Left ventricle myocardium superior (tissue), 1 donor: ENCODE measurements around the gene SAMD4B. TPM values are rescaled to one million over a fixed set of nuclear protein-coding genes. Genes with fewer than 3 reads are reported as not detected.

Source experiments
- ATAC-seq: fragments of 200-7000 bp; cut with Tn5 transposase; one replicate; pipeline ENCODE4 v1.9.1; 2020; ENCODE audit warnings: mild to moderate bottlenecking, moderate library complexity
- DNase-seq: peaks from one replicate; pipeline ENCODE4 v3.0.0-alpha.2; 2020
- intact Hi-C: fragments of 100-400 bp; cut with micrococcal nuclease; formaldehyde crosslinking; loops from one replicate; pipeline ENCODE4 v1.11.0; 2022
- total RNA-seq: library from RNA; stranded (reverse); fragmentation: NEBNext Ultra II Directional; extraction: Animal tissue kit (Norgen Biotek cat#: 25700); gene quantifications from one replicate; pipeline ENCODE4 v1.2.1, GENCODE V29; 2021
- donor health status: DM: no; HTN: yes; CAD: no; lungs with severe emphysema.

Gene SAMD4B
- total RNA-seq, 1 donor from 2014 or later = 50.7 TPM

DNA sequence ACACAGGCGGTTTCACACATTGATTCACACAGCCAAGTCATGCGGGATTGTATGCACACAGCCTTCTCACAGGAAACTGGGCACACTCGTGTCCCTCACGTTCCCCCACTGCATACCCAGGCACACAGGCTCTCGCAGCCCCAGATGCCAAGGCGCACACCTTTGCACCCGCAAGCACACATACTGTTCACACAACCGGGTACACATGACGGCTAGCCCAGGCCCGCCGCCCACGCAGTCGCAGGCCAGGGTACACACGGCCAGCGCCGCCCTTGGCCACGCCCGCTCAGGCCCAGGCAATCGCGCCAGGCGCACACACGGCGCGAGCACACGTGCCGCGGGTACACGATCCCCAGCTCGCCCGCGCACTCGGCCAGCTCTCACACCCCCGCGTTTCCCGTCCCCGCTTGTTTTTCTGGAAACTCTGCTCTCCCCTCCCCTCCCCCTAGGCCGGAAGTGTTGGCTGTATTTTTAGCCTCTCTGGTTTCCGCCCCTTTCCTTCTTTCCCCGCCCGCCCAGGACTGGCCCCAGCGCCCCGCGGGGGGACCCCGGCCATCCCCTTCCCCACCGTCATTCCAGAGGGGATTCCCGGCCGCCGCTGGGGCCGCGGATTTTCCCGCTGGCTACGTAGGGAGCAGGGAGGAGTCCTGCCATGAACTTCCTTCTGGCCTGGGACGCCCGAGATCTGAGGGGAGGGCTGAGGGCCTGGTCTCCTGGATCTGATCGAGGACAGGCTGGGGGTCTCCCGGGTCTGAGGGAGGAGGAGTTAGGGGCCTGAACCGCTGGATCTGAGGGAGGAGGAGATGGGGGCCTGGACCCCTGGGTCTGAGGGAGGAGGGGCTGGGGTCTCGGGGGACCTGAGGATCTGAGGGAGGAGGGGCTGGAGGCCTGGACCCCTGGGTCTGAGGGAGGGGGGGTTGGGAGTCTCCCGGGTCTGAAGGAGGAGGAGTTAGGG is 60.4 kb downstream of the SAMD4B start:
- DNase-seq = peak; percentile 95
- ATAC-seq = peak; percentile 47
- intact Hi-C loops = no loop called here

DNA sequence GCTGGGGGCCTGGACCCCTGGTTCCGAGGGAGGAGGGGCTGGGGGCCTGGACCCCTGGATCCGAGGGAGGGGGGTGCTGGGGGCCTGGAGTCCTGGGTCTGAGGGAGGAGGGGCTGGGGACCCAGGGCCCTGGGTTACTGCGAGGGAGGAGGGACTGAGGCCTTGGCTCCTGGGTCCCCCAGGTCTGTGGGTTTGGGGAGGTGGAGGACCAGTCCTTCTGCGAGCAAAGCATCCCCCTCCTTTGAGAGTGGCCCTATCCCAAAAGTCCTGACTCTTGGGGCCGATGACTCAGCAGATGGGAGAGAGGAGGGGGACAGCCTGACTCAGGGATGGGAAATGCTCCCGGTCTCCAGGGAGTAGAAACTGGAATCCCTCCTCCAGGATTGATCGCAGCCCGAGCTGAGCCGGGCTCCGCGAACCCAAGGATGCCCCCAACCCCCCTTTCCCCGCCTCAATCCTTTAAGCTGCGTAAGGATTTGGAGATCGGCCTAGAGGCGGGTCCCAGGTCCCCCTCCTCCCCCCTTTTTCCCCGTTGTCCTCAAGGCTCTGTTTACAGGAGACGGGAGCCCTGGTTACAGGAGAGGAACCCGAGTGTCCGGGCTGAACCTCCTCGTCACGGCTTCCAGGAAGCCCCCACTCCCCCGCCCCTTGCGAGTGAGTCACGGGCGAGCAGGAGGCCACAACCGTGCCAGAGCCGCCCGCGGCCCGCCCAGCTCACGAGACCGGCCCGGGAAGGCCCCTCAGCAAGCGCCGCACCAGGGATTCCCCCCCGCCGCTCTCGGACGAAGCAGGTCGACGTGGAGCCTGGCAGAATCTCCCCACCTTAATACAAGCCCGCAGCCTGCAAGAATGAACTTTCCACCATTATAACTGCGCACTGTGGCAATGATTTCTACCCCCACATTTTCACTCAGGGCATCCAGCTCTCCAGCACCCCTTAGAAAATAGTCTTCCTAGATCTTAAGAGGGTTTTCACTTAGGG is 61.4 kb downstream of the SAMD4B start:
- intact Hi-C loops = no loop called here
- peak; percentile 99 for DNase-seq
- ATAC-seq = peak; percentile 60

- DNase-seq = no peak
- intact Hi-C loops = no loop called here
- no peak for ATAC-seq
Measured at GRCh38 chr19:39405261-39405957, 63.2 kb downstream of the SAMD4B start.

DNA sequence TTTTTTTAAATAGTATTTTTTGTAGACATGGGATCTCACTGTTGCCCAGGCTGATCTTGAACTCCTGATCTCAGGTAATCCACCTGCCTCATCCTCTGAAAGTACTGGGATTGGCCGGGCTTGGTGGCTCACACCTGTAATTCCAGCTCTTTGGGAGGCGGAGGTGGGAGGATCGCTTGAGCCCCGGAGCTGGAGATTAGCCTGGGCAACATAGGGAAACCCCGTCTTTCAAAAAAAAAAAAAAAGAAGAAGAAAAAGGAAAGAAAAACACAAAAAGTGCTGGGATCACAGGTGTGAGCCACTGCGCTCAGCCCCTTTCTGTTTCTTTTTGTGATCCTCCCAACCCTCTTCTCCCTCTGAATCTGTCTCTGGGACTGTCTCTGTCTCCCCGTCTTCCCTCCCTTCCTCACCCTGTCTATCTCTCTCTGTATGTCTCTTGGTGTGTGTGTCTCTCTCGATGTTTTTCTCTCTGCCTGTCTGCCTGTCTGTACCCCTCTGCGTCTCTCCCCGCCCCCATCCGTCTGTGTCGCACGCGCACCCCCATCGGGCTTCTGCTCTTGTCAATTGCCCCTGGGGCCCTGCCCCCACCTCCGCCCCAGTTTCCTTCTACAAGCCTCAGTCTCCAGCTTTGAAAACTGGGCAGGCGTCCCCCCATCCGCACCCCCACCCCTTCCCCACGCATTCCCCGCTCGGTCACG is 63.9 kb downstream of the SAMD4B start:
- DNase-seq = no peak
- peak; percentile 0 for ATAC-seq
- intact Hi-C loops = no loop called here

DNA sequence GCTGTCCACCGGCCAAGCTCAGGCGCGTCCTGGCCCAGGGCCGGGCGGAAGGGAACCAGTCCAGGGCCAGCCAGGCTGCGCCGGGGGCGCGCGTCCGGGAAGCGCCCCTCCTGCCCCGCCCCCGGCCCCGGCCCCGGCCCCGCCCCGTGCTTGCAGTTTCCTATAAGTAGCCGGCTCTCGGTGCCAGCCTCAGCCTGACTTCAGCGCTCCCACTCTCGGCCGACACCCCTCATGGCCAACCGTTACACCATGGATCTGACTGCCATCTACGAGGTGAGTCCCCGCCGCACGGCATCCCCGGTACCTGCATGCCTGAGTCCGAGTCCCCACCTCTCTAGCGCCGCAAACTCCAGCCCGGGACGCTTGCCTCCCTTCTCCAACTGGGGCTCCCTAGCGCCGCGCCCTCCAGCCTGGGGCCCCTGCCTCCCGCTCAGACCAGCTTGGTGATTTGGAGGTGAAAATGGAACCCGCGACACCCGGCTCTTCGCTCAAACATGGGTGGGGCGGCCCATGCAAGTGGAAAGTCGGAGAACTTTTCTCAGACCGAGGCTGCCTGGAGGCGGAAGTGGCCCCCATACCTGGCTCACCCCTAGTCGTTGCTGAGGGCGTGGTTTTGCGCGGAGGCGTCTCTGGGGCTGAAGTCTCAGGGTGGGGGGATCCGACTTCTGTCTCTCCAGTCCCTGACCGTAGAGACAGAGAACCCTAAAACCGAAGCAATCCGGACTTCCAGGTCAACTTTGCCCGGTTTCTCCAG is 64.6 kb downstream of the SAMD4B start, which contains the start of gene ZFP36:
Gene ZFP36, plus strand, starts transcription at position 192 of the 754 bp plus-strand sequence. Its CDS starts 58 bp downstream, at position 250.
- ATAC-seq = peak; percentile 47
- intact Hi-C loops = no loop called here
- DNase-seq = peak; percentile 94

DNA sequence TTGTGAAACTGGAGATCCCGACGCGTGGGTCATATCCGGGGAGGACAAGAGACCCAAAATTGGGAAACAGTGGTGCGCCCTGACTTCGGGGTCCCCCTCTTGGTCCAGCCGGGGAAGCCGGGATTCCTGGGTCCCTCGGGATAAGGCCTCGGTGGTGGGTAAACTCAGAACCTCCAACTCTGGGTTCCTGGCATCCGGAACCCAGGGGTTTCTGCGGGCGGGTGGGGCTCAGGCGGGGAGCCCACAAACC is 65.1 kb downstream of the SAMD4B start:
- ATAC-seq = no peak
- intact Hi-C loops = no loop called here
- no peak for DNase-seq

DNA sequence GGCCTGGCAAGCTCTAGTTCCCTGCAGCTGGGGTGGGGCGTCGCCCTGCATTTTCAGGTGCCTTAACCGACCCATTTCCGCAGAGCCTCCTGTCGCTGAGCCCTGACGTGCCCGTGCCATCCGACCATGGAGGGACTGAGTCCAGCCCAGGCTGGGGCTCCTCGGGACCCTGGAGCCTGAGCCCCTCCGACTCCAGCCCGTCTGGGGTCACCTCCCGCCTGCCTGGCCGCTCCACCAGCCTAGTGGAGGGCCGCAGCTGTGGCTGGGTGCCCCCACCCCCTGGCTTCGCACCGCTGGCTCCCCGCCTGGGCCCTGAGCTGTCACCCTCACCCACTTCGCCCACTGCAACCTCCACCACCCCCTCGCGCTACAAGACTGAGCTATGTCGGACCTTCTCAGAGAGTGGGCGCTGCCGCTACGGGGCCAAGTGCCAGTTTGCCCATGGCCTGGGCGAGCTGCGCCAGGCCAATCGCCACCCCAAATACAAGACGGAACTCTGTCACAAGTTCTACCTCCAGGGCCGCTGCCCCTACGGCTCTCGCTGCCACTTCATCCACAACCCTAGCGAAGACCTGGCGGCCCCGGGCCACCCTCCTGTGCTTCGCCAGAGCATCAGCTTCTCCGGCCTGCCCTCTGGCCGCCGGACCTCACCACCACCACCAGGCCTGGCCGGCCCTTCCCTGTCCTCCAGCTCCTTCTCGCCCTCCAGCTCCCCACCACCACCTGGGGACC is 65.6 kb downstream of the SAMD4B start:
- peak; percentile 69 for DNase-seq
- intact Hi-C loops = no loop called here
- no peak for ATAC-seq

GRCh38 chr19:39408392-39409207 is 66.4 kb downstream of the SAMD4B start:
- DNase-seq (no peak), ATAC-seq (no peak)
- intact Hi-C loops = no loop called here

GRCh38 chr19:39409208-39410016 is 67.2 kb downstream of the SAMD4B start:
- ATAC-seq (peak; percentile 54), DNase-seq (peak; percentile 96)
- intact Hi-C loops = loop anchor here (2.0 kb wide), 1 partner anchor 13 kb away; no protein-coding TSS in a partner anchor

GRCh38 chr19:39410017-39410830 is 68.0 kb downstream of the SAMD4B start:
- intact Hi-C loops = loop anchor here (2.0 kb wide), 1 partner anchor 13 kb away; no protein-coding TSS in a partner anchor
- DNase-seq = peak; percentile 92

GRCh38 chr19:39410831-39411080 is 68.5 kb downstream of the SAMD4B start:
- intact Hi-C loops = loop anchor here (2.0 kb wide), 1 partner anchor 14 kb away; no protein-coding TSS in a partner anchor
- DNase-seq (no peak), ATAC-seq (no peak)

More at GRCh38 chr19:39410017-39410830, 68.0 kb downstream of the SAMD4B start:
- peak; percentile 39 for ATAC-seq

- DNase-seq (no peak), ATAC-seq (no peak)
- intact Hi-C loops = loop anchor here (2.0 kb wide), 1 partner anchor 14 kb away; no protein-coding TSS in a partner anchor
Measured at GRCh38 chr19:39411081-39411831, 69.0 kb downstream of the SAMD4B start.

- ATAC-seq (peak; percentile 39), DNase-seq (peak; percentile 94)
- intact Hi-C loops = loop anchor here (2.0 kb wide), 1 partner anchor 15 kb away; no protein-coding TSS in a partner anchor
Measured at GRCh38 chr19:39411832-39412099, 69.5 kb downstream of the SAMD4B start.

DNA sequence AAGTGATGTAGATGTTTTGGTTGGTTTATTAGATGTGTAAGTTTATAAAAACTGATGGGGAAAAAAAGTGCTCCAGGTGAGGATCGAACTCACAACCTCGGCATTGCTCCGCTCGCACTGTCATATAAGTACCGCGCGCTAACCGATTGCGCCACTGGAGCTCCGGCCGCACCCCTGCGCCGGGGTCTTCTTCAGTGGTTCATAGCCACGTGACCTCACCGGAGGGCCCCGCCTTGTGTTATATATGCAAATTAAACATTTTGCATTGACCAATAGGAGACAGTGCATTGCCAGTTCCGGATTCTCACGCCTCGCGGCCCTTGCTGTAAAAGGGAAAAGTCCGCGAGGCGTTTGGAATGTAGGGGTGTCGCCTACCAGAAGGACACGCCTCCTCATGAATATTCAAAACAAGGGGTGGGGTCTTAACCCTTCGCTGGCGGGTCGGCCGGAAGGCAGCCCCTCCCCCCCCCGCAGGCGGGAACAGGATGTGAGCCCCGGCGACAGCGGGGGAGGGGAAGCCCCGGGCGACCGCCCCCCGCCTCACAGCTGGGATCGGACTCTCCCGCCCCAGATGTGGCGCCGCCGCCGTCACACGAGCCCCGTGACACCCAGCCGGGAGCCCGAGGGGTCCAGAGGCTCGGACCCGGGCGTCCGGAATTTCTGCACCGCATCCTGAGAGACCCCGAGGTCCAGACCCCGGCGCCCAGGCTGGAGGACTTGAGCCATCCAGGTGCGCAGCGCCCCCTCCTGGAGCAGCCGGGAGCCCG is 70.1 kb downstream of the SAMD4B start, which contains the start of gene PLEKHG2:
Gene PLEKHG2, plus strand, starts transcription at position 570 of the 767 bp plus-strand sequence. CDS start 1,418 bp downstream, outside the sequence.
- DNase-seq = peak; percentile 97
- intact Hi-C loops = no loop called here
- peak; percentile 63 for ATAC-seq
